Gastroesophageal sphincter (tissue), 3 donors: Measurements from ENCODE around the gene SMAD2.

Experiments used
- EP300 ChIP-seq: sonication (generic); formaldehyde crosslinking; IDR thresholded peaks from one replicate; pipeline ENCODE4 v1.6.1; 2017; ENCODE audit warnings: antibody characterized with exemption, mild to moderate bottlenecking
- POLR2A ChIP-seq, 2 donors: fragments of 450-650 bp; IDR thresholded peaks; one replicate each; pipeline ENCODE4 v1.6.1; 2017; ENCODE audit warnings: antibody characterized with exemption in 2 of 2, mild to moderate bottlenecking in 2 of 2, moderate library complexity in 1 of 2
- POLR2AphosphoS5 ChIP-seq: sonication (generic); formaldehyde crosslinking; IDR thresholded peaks from one replicate; pipeline ENCODE4 v1.6.1; 2017; ENCODE audit warnings: antibody characterized with exemption
- TF ChIP-seq, protein P1 (sequence below), 4 experiments: fragments of 200-600 bp in 2 of 4; fragments of 450-650 bp in 2 of 4; sonication (generic) in 1 of 4; IDR thresholded peaks; one replicate each; pipeline ENCODE4 v1.5.1; 2017 to 2019; ENCODE audit warnings: antibody characterized with exemption in 4 of 4, mild to moderate bottlenecking in 2 of 4, moderate library complexity in 2 of 4

DNA sequence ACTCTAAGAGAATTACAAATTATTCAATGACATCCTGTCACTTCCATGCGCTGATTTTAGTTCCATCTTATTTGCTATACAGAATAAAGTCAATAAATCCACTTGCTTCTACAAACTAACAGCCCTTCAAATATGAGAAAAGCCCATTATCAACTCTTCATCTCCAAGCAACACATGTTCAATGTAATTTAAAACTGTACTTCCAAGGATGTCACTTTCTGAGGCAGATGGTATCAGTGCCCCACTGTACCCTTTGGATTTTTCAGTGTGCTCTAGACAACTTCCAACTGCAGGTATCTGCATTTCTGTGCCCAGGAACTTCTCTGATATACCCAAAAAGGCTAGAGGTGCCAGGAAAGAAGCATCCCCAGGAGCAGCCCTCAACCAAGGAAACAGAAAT lies 87.6 kb downstream of the SMAD2 start:
- TF ChIP-seq, protein P1, sequence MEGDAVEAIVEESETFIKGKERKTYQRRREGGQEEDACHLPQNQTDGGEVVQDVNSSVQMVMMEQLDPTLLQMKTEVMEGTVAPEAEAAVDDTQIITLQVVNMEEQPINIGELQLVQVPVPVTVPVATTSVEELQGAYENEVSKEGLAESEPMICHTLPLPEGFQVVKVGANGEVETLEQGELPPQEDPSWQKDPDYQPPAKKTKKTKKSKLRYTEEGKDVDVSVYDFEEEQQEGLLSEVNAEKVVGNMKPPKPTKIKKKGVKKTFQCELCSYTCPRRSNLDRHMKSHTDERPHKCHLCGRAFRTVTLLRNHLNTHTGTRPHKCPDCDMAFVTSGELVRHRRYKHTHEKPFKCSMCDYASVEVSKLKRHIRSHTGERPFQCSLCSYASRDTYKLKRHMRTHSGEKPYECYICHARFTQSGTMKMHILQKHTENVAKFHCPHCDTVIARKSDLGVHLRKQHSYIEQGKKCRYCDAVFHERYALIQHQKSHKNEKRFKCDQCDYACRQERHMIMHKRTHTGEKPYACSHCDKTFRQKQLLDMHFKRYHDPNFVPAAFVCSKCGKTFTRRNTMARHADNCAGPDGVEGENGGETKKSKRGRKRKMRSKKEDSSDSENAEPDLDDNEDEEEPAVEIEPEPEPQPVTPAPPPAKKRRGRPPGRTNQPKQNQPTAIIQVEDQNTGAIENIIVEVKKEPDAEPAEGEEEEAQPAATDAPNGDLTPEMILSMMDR (IDR thresholded peaks at IDR 0.05) = no peak
- TF ChIP-seq POLR2A (IDR thresholded peaks at IDR 0.05) (no peak), EP300 (no peak), POLR2AphosphoS5 (no peak)
